Fibroblast of lung (primary cell): ENCODE data around the gene TMEM43.

ENCODE experiments used
- EZH2 ChIP-seq: IDR thresholded peaks from 2 replicates; pipeline ENCODE4 v1.5.1; 2012; ENCODE audit warnings: low read length, control low read depth, mild to moderate bottlenecking; ENCODE audit errors: missing control alignments
- TF ChIP-seq, protein P1 (sequence below), 2 donors: IDR thresholded peaks in 1 of 2; conservative IDR thresholded peaks in 1 of 2; 1 replicate in 1 of 2; 2 replicates in 1 of 2; pipeline ENCODE4 v1.5.1; 2011 to 2012; ENCODE audit warnings: low read length in 2 of 2, control low read depth in 1 of 2, inconsistent platforms in 1 of 2, low read depth in 1 of 2, mild to moderate bottlenecking in 1 of 2

DNA sequence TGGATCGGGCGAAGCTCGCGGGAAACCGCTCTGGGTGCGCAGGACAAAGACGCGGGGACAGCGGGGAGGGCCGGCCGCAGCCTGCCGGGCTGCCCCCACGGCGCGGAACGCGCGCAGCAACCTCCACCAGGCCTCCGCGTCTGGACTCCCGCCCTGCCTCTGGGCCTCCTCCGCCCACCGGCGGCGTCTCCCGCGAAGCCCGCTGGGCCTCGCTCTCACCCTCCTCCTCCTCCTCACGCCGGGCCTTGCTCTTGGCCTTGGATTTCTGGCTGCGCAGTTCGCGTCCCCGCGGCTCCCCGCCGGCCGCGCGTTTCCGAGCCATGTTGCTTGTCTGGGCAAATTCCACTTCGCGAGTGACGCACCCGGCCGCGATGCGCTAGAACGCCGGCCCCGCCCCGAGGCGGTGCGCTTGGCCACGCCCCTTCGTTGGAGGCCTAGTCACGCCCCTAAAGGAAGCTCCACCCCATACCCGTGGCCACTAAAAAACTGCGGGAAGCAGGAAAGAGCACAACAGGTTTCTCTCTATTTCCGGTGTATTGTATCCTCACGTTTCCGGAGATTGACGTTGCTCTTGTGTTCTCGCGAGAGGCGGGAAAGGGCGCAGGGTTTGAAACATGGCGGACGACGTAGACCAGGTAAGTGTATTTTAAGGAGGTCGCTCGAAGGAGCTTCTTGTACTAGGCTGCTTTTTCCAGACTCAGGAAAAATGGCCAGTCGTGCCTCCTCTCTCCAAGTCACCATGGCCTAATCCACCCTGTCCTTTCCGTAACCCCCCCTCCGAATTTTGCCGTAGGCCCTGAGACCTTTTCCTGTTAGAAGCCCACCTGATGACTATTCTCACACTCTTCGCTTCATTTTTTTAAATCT, 53.6 kb downstream of the TMEM43 start, which contains the start of the genes LSM3 and XPC:
- no peak for TF ChIP-seq EZH2
- TF ChIP-seq, protein P1, sequence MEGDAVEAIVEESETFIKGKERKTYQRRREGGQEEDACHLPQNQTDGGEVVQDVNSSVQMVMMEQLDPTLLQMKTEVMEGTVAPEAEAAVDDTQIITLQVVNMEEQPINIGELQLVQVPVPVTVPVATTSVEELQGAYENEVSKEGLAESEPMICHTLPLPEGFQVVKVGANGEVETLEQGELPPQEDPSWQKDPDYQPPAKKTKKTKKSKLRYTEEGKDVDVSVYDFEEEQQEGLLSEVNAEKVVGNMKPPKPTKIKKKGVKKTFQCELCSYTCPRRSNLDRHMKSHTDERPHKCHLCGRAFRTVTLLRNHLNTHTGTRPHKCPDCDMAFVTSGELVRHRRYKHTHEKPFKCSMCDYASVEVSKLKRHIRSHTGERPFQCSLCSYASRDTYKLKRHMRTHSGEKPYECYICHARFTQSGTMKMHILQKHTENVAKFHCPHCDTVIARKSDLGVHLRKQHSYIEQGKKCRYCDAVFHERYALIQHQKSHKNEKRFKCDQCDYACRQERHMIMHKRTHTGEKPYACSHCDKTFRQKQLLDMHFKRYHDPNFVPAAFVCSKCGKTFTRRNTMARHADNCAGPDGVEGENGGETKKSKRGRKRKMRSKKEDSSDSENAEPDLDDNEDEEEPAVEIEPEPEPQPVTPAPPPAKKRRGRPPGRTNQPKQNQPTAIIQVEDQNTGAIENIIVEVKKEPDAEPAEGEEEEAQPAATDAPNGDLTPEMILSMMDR (conservative IDR thresholded peaks at IDR 0.05 in 1 of 2, IDR thresholded peaks at IDR 0.05 in 1 of 2; ENCODE audit: low read depth in 1 of 2, low read length in 2 of 2), result no peak
